OCI-LY7 (cell line): ENCODE data around the gene CTNNA3.

Source experiments
- EZH2phosphoT487 ChIP-seq: fragments of 200-600 bp; sonication (generic); IDR thresholded peaks from 2 replicates; pipeline ENCODE4 v1.6.1; 2018; ENCODE audit warnings: low read depth, borderline replicate concordance, mild to moderate bottlenecking, mixed run types, antibody characterized with exemption, low read length, moderate library complexity, mixed read lengths
- TF ChIP-seq, protein P1 (sequence below): fragments of 200-600 bp; sonication (generic); conservative IDR thresholded peaks from 2 replicates; pipeline ENCODE4 v1.5.1; 2014; ENCODE audit warnings: mild to moderate bottlenecking, antibody characterized with exemption, low read length, moderate library complexity, mixed read lengths

DNA sequence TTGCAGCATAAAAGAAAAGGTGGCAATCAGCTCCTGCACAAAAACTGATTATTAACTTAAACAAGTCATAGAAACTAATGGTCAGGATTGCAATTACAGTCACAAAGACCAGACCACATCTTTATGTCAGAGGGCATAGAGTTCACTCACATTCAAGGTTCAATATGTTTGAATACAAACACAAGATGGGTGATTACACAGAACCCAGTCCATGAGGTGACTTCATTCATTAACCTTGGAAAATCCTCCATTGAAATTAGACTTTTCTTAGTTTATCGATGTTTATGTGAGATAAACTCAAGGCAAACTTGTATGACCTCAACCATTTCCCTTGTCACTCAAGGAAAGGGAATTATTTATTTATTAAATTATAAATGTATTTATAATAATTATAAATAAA, 1158.8 kb downstream of the CTNNA3 start:
- TF ChIP-seq, protein P1, sequence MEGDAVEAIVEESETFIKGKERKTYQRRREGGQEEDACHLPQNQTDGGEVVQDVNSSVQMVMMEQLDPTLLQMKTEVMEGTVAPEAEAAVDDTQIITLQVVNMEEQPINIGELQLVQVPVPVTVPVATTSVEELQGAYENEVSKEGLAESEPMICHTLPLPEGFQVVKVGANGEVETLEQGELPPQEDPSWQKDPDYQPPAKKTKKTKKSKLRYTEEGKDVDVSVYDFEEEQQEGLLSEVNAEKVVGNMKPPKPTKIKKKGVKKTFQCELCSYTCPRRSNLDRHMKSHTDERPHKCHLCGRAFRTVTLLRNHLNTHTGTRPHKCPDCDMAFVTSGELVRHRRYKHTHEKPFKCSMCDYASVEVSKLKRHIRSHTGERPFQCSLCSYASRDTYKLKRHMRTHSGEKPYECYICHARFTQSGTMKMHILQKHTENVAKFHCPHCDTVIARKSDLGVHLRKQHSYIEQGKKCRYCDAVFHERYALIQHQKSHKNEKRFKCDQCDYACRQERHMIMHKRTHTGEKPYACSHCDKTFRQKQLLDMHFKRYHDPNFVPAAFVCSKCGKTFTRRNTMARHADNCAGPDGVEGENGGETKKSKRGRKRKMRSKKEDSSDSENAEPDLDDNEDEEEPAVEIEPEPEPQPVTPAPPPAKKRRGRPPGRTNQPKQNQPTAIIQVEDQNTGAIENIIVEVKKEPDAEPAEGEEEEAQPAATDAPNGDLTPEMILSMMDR: no peak
- no peak for TF ChIP-seq EZH2phosphoT487
